ENCODE data around the gene SEMA4C.

Gene SEMA4C

DNA sequence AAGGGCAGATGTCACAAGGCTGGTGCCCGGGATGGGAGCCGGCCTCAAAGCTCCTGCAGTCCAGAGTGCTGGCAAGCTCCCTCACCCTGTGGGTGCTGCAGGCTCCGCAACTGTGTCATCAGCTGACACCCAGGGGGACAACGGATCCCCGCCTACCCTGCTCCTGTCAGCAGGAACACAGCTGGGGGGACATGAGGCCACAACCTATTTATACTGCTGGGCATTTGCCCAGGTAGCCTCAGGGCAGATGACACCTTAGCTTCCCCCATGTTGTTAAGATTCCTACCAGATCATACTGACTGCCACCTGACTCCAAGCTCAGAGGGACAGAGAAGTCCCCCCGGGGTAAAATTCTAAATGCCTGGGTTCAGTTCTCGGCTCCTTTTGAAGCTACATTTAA is 27.3 kb downstream of the SEMA4C start:
- no peak for DNase-seq (ENCODE audit: low read depth, low spot score)
- TF ChIP-seq, protein P1, sequence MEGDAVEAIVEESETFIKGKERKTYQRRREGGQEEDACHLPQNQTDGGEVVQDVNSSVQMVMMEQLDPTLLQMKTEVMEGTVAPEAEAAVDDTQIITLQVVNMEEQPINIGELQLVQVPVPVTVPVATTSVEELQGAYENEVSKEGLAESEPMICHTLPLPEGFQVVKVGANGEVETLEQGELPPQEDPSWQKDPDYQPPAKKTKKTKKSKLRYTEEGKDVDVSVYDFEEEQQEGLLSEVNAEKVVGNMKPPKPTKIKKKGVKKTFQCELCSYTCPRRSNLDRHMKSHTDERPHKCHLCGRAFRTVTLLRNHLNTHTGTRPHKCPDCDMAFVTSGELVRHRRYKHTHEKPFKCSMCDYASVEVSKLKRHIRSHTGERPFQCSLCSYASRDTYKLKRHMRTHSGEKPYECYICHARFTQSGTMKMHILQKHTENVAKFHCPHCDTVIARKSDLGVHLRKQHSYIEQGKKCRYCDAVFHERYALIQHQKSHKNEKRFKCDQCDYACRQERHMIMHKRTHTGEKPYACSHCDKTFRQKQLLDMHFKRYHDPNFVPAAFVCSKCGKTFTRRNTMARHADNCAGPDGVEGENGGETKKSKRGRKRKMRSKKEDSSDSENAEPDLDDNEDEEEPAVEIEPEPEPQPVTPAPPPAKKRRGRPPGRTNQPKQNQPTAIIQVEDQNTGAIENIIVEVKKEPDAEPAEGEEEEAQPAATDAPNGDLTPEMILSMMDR (IDR thresholded peaks at IDR 0.05; ENCODE audit: low read depth, low read length), result no peak
- in situ Hi-C loops (cut with HindIII; ENCODE audit: low sequenced_read_pairs), result no loop called here
- H3K4me3 ChIP-seq (ENCODE audit: low read depth, low read length), result no peak overlapping the region

DNA sequence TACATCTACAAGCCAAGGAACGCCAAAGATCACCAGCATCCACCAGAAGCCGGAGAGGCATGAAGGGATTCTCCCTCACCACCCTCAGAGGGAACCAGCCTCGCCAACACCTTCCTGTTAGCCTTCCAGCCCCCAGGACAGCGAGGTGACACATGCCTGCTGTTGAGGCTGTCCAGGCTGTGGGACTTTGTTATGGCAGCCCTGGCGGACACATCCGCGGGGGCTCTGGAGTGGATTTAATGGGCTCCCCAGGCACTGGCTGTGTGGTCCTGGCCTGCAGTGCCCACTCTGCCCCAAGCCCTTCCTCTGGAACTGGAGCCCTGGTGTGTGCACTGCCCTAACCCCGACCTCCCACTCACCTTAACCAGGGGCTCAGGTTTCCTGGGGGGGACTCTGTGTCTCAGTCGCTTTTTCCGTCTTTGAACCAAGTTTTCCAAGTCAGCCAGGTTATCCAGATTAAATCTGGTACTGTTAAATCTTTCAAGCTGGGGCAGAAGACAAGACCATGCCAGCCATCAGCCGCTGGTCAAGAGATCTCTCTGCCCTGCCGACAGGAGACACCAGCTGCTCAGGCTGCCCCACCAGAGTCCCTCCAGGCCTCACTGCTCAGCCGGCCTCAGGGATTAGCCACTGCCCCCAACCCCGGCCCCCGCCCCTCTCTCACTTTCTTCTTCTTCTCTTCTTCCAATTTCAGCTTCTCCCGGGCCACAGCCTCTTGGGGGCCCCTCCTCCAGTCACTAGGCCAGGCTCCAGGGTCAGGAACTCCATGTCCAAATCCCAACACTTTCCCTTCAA is 28.0 kb downstream of the SEMA4C start:
- in situ Hi-C loops (cut with HindIII; ENCODE audit: low sequenced_read_pairs), result no loop called here
- DNase-seq (ENCODE audit: low read depth, low spot score), result no peak
- no peak overlapping the region for H3K4me3 ChIP-seq (ENCODE audit: low read depth, low read length)
- TF ChIP-seq, protein P1 (IDR thresholded peaks at IDR 0.05; ENCODE audit: low read depth, low read length), result no peak

DNA sequence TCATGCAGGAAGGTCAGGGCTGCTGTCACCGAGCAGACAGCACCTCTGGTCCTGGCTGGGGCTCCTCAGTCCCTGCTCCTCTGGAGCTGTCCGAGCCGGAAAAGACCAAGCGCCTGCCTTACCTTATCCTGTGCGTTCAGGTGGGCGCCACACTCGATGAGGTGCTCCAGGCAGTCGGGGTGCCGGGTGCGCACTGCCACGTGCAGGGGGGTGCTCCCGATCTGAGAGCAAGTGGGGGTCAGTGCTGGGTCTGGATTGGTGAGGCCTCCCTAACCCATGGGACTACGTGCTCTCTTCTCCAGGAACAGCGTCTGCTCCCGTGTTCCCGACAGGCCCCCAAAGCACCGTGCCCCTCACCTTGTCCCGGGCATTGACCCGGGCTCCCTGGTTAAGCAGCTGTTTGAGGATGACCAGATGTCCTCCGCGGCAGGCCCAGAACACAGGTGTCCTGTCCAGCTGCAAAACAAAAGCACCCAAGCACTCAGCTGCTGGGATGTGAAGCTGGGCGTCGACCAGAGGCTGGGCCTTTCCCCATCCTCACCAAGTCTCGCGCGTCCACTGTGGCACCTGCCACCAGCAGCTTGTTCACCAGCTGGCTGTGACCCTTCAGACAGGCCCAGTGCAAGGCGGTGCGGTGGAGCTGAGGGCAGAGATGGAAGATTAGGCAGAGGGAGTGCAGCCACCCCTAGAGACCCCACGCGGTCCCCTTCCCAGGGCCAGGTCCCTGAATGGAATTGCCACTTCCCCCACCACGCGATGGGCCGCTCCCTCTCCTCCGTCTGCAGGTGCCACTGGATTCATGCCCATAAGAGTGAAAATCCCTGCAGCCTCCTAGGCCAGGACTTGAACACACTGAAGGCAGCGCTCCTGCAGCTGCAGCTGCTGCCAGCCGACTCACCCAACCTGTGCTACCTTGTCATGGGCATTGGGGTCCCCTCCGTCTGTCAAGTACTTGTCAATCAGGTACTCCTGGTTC is 29.7 kb downstream of the SEMA4C start:
- in situ Hi-C loops (cut with HindIII; ENCODE audit: low sequenced_read_pairs), result no loop called here
- no peak overlapping the region for H3K4me3 ChIP-seq (ENCODE audit: low read depth, low read length)
- TF ChIP-seq, protein P1 (IDR thresholded peaks at IDR 0.05; ENCODE audit: low read depth, low read length), result no peak
- no peak for DNase-seq (ENCODE audit: low read depth, low spot score)

GRCh38 chr2:96839293-96839874 is 30.5 kb downstream of the SEMA4C start:
- in situ Hi-C loops (cut with HindIII; ENCODE audit: low sequenced_read_pairs), result no loop called here
- TF ChIP-seq, protein P1 (IDR thresholded peaks at IDR 0.05; ENCODE audit: low read depth, low read length), result no peak
- H3K4me3 ChIP-seq (ENCODE audit: low read depth, low read length), result no peak overlapping the region
- DNase-seq (ENCODE audit: low read depth, low spot score), result no peak

DNA sequence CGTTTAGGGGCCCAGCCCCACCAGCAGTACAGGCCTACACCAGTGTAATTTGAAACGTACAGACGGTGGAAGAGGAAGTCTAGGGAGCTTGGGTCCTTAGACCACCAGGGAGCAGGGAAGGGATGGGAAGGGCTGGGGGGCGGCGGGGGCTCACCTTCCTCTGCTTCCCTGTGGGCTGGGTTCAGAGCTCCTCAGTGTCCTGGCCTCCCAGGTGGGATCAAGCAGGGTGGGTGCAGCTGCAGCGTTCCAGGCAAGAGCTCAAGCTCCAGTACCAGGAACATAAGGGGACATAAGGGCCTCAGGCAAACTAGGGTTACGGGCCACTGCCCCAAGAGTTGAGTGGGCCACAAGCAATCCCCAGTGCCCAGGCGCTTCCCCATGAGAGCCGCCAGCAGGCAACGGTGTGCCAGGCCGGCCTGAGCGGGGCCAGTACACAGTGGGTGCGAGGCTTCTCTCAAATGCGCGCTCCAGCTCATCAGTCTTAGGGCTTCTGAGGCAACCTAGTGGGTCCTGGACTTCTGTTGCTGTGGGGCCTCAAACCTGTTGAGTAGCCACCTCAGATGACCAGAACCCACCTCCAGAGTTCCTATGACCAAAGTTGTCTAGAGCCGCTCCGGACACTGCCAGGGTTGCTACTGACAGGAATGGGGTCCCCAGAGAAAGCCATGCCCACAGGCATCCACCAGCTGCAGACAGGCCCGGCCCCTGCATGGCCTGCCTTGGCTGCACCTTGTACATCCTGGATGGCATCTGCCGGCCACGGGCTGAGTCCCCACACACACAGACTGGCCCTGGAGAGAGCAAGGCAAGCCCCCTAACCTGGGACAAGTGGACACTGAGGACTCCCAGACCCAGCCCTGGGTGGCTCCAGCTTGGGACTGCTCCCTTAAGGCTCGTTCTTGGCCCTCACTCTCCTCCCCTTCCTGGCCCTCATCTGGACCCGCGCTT is 31.3 kb downstream of the SEMA4C start:
- in situ Hi-C loops (cut with HindIII; ENCODE audit: low sequenced_read_pairs), result no loop called here
- H3K4me3 ChIP-seq (ENCODE audit: low read depth, low read length), result no peak overlapping the region
- TF ChIP-seq, protein P1 (IDR thresholded peaks at IDR 0.05; ENCODE audit: low read depth, low read length), result no peak
- no peak for DNase-seq (ENCODE audit: low read depth, low spot score)
